ENCODE data around the gene DPYSL5. TPM values are rescaled to one million over a fixed set of nuclear protein-coding genes. Genes with fewer than 3 reads are reported as not detected.

Gene DPYSL5
- total and polyA plus RNA-seq, 9 of the 15 experiments (the other 6 are each of a cell fraction or from before 2014, with no cell fraction given), result 0.06 TPM; not detected in 8

GRCh38 chr2:26989156-26989555 is 141.2 kb downstream of the DPYSL5 start:
- intact Hi-C loops (cut with micrococcal nuclease) (no loop called here), in situ Hi-C loops (cut with MboI) (no loop called here)
- H3K4me2 ChIP-seq (ENCODE audit: insufficient read depth, low read length), result no peak overlapping the region
- H2AFZ ChIP-seq (ENCODE audit: low read depth, low read length), result no peak overlapping the region
- ATAC-seq (no peak), DNase-seq (ENCODE audit: extremely low read depth in 1 of 4, low spot score in 3 of 4) (no peak), FAIRE-seq (no peak)
- WGBS (ENCODE audit: insufficient coverage, low coverage, missing lambda C conversion rate), result 71% methylated on average over 8 of the region's 8 CpGs
- no TSS peak for BruUV-seq (replicated peaks)
- no peak overlapping the region for H3K9ac ChIP-seq (ENCODE audit: insufficient read depth in 1 of 2, low read depth in 2 of 2, low read length in 2 of 2)
- peaks cover 28% of the 10 kb centered on the region for H3K36me3 ChIP-seq (ENCODE audit: control insufficient read depth, insufficient read depth, low read length)
- H3K4me3 ChIP-seq, result no peak overlapping the region
- TF ChIP-seq ZBTB11 (CRISPR knock-in tag; IDR thresholded peaks at IDR 0.05) (no peak), ELF4 (CRISPR knock-in tag; IDR thresholded peaks at IDR 0.05) (no peak)
- no peaks in the 10 kb centered on the region for H3K9me1 ChIP-seq (ENCODE audit: control insufficient read depth, insufficient read depth, low read length)
- peaks cover 22% of the 10 kb centered on the region; the same call in 2 of the 3 replicates for H3K79me2 ChIP-seq (ENCODE audit: control insufficient read depth, insufficient read depth, low read length)
- no peaks in the 10 kb centered on the region for H3K9me3 ChIP-seq (replicated peaks; ENCODE audit: control insufficient read depth, insufficient read depth, low read depth, low read length)
- H3K4me1 ChIP-seq (replicated peaks in 1 of 2; ENCODE audit: control insufficient read depth in 2 of 2, insufficient read depth in 2 of 2, low read length in 2 of 2), result peaks cover 4% of the 10 kb centered on the region in 2 experiments; a peak in 2 of 5 replicates
- H3K27ac ChIP-seq (ENCODE audit: extremely low read depth, low read depth, low read length), result no peak overlapping the region
- peaks cover 6% of the 10 kb centered on the region for H4K20me1 ChIP-seq (replicated peaks; ENCODE audit: control insufficient read depth, insufficient read depth, low read length)
- CTCF ChIA-PET (ENCODE audit: low intra/inter-chr PET ratio), result no interaction called here
- POLR2A ChIA-PET, result interaction anchor here (0.6 to 3.4 kb wide), 6 partner anchors 9 to 311 kb away, joined by 3 to 10 read pairs (median 4); no protein-coding TSS in a partner anchor
- H3K27me3 ChIP-seq (ENCODE audit: control insufficient read depth in 2 of 2, insufficient read depth in 2 of 2, low read length in 2 of 2), result no peaks in the 10 kb centered on the region

Measured in K562 (cell line).